ENCODE measurements around the gene ACVR1B. TPM values are rescaled to one million over a fixed set of nuclear protein-coding genes. Genes with fewer than 3 reads are reported as not detected.

ACVR1B gene
- total and polyA plus RNA-seq, 9 of the 15 experiments (the other 6 are each of a cell fraction or from before 2014, with no cell fraction given) = 0.97 to 15.1 (median 6.8) TPM

DNA sequence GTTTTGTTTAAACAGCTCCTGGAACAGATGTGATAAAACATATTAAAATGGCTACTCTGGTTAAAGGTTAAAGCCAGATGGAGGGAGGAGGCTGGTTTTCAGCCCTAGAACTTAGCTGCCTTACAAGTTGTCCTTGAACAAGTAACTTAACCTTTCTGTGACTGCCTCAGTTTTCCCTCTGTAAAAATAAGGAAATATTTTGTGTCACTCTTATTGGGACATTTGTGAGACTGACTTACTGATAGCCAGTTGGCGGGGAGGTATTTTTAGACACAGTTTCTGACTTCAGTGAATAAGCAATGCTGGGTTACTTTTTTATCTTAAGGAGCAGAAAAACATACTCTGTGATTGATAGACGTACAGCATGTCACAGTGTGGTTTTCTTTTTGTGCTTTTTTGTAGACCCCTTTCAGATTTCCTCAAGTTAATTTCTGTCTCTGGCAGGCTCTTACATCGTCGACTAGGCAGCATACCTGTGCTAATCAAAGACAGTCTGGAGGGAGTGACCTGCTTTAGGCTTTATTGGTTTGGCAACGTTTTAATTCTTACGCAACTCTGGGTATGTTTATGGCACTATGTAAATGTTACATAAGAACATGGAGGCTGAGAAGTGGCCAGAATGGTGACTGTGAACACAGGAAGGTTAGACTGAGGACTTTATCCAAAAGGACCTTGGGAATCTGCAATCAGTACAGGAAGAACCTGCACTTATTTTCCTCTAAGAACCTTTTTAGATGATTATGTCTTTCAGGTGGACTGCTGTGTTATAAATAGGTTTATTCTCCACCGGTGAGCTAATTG lies 3.3 kb downstream of the ACVR1B start (continued):
- TF ChIP-seq HSF4 (CRISPR knock-in tag; IDR thresholded peaks at IDR 0.05; ENCODE audit: borderline replicate concordance) (no peak), CHD2 (IDR thresholded peaks at IDR 0.05; ENCODE audit: low read depth, low read length) (no peak), SRF (CRISPR knock-in tag; IDR thresholded peaks at IDR 0.05) (no peak), NBN (IDR thresholded peaks at IDR 0.05; ENCODE audit: low read depth) (no peak), HNRNPLL (IDR thresholded peaks at IDR 0.05; ENCODE audit: low read depth, low read length, poor library complexity, severe bottlenecking) (no peak), PHF20 (IDR thresholded peaks at IDR 0.05; ENCODE audit: partially characterized antibody) (no peak), MTA3 (IDR thresholded peaks at IDR 0.05; ENCODE audit: borderline replicate concordance) (peak; percentile 22; the same call in 1 of the 2 replicates), FOXM1 (IDR thresholded peaks at IDR 0.05; ENCODE audit: low read depth) (peak; percentile 48; the same call in 1 of the 2 replicates), FOXM1 (CRISPR knock-in tag; IDR thresholded peaks at IDR 0.05; ENCODE audit: low read depth) (no peak), ZBTB43 (CRISPR knock-in tag; IDR thresholded peaks at IDR 0.05) (no peak), ZNF609 (CRISPR knock-in tag; IDR thresholded peaks at IDR 0.05; ENCODE audit: borderline replicate concordance) (no peak)
- TF ChIP-seq, protein P1, sequence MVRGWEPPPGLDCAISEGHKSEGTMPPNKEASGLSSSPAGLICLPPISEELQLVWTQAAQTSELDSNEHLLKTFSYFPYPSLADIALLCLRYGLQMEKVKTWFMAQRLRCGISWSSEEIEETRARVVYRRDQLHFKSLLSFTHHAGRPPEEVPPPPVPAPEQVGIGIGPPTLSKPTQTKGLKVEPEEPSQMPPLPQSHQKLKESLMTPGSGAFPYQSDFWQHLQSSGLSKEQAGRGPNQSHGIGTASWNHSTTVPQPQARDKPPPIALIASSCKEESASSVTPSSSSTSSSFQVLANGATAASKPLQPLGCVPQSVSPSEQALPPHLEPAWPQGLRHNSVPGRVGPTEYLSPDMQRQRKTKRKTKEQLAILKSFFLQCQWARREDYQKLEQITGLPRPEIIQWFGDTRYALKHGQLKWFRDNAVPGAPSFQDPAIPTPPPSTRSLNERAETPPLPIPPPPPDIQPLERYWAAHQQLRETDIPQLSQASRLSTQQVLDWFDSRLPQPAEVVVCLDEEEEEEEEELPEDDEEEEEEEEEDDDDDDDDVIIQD (CRISPR knock-in tag; IDR thresholded peaks at IDR 0.05) = no peak
- TF ChIP-seq, protein P2, sequence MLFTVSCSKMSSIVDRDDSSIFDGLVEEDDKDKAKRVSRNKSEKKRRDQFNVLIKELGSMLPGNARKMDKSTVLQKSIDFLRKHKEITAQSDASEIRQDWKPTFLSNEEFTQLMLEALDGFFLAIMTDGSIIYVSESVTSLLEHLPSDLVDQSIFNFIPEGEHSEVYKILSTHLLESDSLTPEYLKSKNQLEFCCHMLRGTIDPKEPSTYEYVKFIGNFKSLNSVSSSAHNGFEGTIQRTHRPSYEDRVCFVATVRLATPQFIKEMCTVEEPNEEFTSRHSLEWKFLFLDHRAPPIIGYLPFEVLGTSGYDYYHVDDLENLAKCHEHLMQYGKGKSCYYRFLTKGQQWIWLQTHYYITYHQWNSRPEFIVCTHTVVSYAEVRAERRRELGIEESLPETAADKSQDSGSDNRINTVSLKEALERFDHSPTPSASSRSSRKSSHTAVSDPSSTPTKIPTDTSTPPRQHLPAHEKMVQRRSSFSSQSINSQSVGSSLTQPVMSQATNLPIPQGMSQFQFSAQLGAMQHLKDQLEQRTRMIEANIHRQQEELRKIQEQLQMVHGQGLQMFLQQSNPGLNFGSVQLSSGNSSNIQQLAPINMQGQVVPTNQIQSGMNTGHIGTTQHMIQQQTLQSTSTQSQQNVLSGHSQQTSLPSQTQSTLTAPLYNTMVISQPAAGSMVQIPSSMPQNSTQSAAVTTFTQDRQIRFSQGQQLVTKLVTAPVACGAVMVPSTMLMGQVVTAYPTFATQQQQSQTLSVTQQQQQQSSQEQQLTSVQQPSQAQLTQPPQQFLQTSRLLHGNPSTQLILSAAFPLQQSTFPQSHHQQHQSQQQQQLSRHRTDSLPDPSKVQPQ (CRISPR knock-in tag; IDR thresholded peaks at IDR 0.05; ENCODE audit: borderline replicate concordance) = no peak
- TF ChIP-seq, protein P3, sequence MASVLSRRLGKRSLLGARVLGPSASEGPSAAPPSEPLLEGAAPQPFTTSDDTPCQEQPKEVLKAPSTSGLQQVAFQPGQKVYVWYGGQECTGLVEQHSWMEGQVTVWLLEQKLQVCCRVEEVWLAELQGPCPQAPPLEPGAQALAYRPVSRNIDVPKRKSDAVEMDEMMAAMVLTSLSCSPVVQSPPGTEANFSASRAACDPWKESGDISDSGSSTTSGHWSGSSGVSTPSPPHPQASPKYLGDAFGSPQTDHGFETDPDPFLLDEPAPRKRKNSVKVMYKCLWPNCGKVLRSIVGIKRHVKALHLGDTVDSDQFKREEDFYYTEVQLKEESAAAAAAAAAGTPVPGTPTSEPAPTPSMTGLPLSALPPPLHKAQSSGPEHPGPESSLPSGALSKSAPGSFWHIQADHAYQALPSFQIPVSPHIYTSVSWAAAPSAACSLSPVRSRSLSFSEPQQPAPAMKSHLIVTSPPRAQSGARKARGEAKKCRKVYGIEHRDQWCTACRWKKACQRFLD (CRISPR knock-in tag; IDR thresholded peaks at IDR 0.05) = peak; percentile 74; the same call in 1 of the 2 replicates
